SW 1271 (cell line): Measurements from ENCODE around the gene RANBP10.
"Not testable (repeated sequence)": the region's sequence is repeated elsewhere in the genome, so short reads cannot be mapped to it uniquely, and the experiment has no call there.

Experiments used
- DNase-seq, 2 experiments: peaks; one replicate each; lab custom pipeline; 2025; lab: John Stamatoyannopoulos, UW

The RANBP10 gene

GRCh38 chr16:67713647-67714273 lies 92.6 kb downstream of the RANBP10 start:
- DNase-seq, result no peak

GRCh38 chr16:67710607-67711006 lies 95.8 kb downstream of the RANBP10 start:
- no peak for DNase-seq

GRCh38 chr16:67709050-67709449 lies 97.3 kb downstream of the RANBP10 start:
- DNase-seq, result no peak

- no peak for DNase-seq
These were observed 98.0 kb downstream of the RANBP10 start for GRCh38 chr16:67708368-67708771.

- DNase-seq, result no peak
These were observed 98.6 kb downstream of the RANBP10 start for GRCh38 chr16:67707790-67708189.

- DNase-seq, result no peak
These were observed 99.2 kb downstream of the RANBP10 start for GRCh38 chr16:67707210-67707609.

- DNase-seq, result no peak
These were observed 102.2 kb downstream of the RANBP10 start for GRCh38 chr16:67704110-67704509.

- no peak for DNase-seq
These were observed 102.7 kb downstream of the RANBP10 start for GRCh38 chr16:67703626-67704025.

- DNase-seq, result no peak
These were observed 104.2 kb downstream of the RANBP10 start for GRCh38 chr16:67702130-67702529.

GRCh38 chr16:67701420-67701819 lies 104.9 kb downstream of the RANBP10 start:
- no peak for DNase-seq

GRCh38 chr16:67699265-67699664 lies 107.1 kb downstream of the RANBP10 start:
- no peak for DNase-seq

- no peak for DNase-seq
These were observed 108.8 kb downstream of the RANBP10 start for GRCh38 chr16:67697422-67698185.

GRCh38 chr16:67694611-67695010 lies 111.7 kb downstream of the RANBP10 start:
- DNase-seq, result no peak

GRCh38 chr16:67693517-67694285 lies 112.7 kb downstream of the RANBP10 start:
- not testable (repeated sequence) for DNase-seq

GRCh38 chr16:67685388-67686112 lies 120.8 kb downstream of the RANBP10 start:
- no peak for DNase-seq

GRCh38 chr16:67683767-67684166 lies 122.6 kb downstream of the RANBP10 start:
- no peak for DNase-seq

- no peak for DNase-seq
These were observed 126.1 kb downstream of the RANBP10 start for GRCh38 chr16:67679935-67680897.

GRCh38 chr16:67678354-67679023 lies 127.9 kb downstream of the RANBP10 start:
- no peak for DNase-seq

- no peak for DNase-seq
These were observed 128.6 kb downstream of the RANBP10 start for GRCh38 chr16:67677712-67678111.

GRCh38 chr16:67676939-67677338 lies 129.4 kb downstream of the RANBP10 start:
- DNase-seq, result no peak
